Measurements from ENCODE around the gene P4HA1.

Gene P4HA1

GRCh38 chr10:73075829-73076228, 20.8 kb downstream of the P4HA1 start:
- TF ChIP-seq CTCF (IDR thresholded peaks at IDR 0.05) = no peak

- no peak for TF ChIP-seq CTCF (IDR thresholded peaks at IDR 0.05)
These were observed 23.0 kb downstream of the P4HA1 start for GRCh38 chr10:73073627-73074026.

- TF ChIP-seq CTCF (IDR thresholded peaks at IDR 0.05) = no peak
These were observed 31.2 kb downstream of the P4HA1 start for GRCh38 chr10:73065441-73065840.

- TF ChIP-seq CTCF (IDR thresholded peaks at IDR 0.05) = no peak
These were observed 34.9 kb downstream of the P4HA1 start for GRCh38 chr10:73061743-73062142.

GRCh38 chr10:73060738-73061635, 35.7 kb downstream of the P4HA1 start:
- peak; percentile 54; the same call in 1 of the 2 replicates for TF ChIP-seq CTCF (IDR thresholded peaks at IDR 0.05)

GRCh38 chr10:73060173-73060572, 36.5 kb downstream of the P4HA1 start:
- no peak for TF ChIP-seq CTCF (IDR thresholded peaks at IDR 0.05)

- TF ChIP-seq CTCF (IDR thresholded peaks at IDR 0.05) = no peak
These were observed 38.5 kb downstream of the P4HA1 start for GRCh38 chr10:73058057-73058591.

Data from LNCAP (cell line).